ENCODE data around the gene NLRC3. TPM values are rescaled to one million over a fixed set of nuclear protein-coding genes. Genes with fewer than 3 reads are reported as not detected.

Gene NLRC3
- total and polyA plus RNA-seq, 2 donors (not counting 1 experiment from before 2014, with no cell fraction given), result 28.8 to 35.7 TPM

GRCh38 chr16:3584412-3584811 is 7.2 kb upstream of the NLRC3 start:
- Histone ChIP-seq H3K79me2 (ENCODE audit: control insufficient read depth, insufficient read depth, low read length) (no peaks in the 10 kb centered on the region), H3K4me3 (ENCODE audit: control extremely low read depth in 1 of 5, extremely low read depth in 1 of 5, insufficient read depth in 1 of 5, low read depth in 2 of 5, low read length in 4 of 5) (no peak overlapping the region), H3K9ac (ENCODE audit: low read length) (no peak overlapping the region), H2AFZ (ENCODE audit: insufficient read depth, low read depth, low read length, poor library complexity, severe bottlenecking) (no peak overlapping the region), H3K4me1 (ENCODE audit: control insufficient read depth in 2 of 2, insufficient read depth in 2 of 2, low read length in 2 of 2) (peaks cover 14 to 34% of the 10 kb centered on the region in 2 donors), H3K36me3 (replicated peaks in 1 of 2; ENCODE audit: control extremely low read depth in 1 of 2, control insufficient read depth in 1 of 2, extremely low read depth in 1 of 2, insufficient read depth in 2 of 2, low read length in 1 of 2) (peaks cover 0 to 8% of the 10 kb centered on the region in 2 experiments), H3K9me3 (ENCODE audit: control extremely low read depth in 1 of 3, control insufficient read depth in 2 of 3, insufficient read depth in 1 of 3, low read length in 2 of 3) (no peaks in the 10 kb centered on the region), H3K4me2 (replicated peaks; ENCODE audit: low read depth, low read length, poor library complexity, severe bottlenecking) (no peak overlapping the region), H3K27me3 (replicated peaks in 1 of 4; ENCODE audit: control extremely low read depth in 1 of 4, control insufficient read depth in 3 of 4, insufficient read depth in 4 of 4, low read length in 3 of 4) (no peaks in the 10 kb centered on the region), H3K27ac (ENCODE audit: low read length in 2 of 2) (no peak overlapping the region), H4K20me1 (ENCODE audit: control insufficient read depth, insufficient read depth, low read length, poor library complexity, severe bottlenecking) (no peaks in the 10 kb centered on the region)
- CTCF ChIA-PET, result no interaction called here
- Mint-ChIP-seq H3K27ac (no peak overlapping the region), H3K27me3 (no peaks in the 10 kb centered on the region), H3K4me1 (peaks cover 39% of the 10 kb centered on the region), H3K9me3 (ENCODE audit: insufficient read depth) (no peaks in the 10 kb centered on the region), H3K4me3 (no peak overlapping the region)
- TF ChIP-seq CTCF (IDR thresholded peaks at IDR 0.05), result no peak
- TF ChIP-seq EZH2 (IDR thresholded peaks at IDR 0.05; ENCODE audit: borderline replicate concordance, insufficient read depth, low read depth, low read length, poor library complexity, severe bottlenecking), result no peak
- ATAC-seq (ENCODE audit: low read depth), result no peak
- no peak for DNase-seq
- POLR2A ChIA-PET, result no interaction called here
- intact Hi-C loops (cut with micrococcal nuclease), result no loop called here
- 91% methylated on average over 3 of the region's 8 CpGs for WGBS (ENCODE audit: insufficient coverage)

DNA sequence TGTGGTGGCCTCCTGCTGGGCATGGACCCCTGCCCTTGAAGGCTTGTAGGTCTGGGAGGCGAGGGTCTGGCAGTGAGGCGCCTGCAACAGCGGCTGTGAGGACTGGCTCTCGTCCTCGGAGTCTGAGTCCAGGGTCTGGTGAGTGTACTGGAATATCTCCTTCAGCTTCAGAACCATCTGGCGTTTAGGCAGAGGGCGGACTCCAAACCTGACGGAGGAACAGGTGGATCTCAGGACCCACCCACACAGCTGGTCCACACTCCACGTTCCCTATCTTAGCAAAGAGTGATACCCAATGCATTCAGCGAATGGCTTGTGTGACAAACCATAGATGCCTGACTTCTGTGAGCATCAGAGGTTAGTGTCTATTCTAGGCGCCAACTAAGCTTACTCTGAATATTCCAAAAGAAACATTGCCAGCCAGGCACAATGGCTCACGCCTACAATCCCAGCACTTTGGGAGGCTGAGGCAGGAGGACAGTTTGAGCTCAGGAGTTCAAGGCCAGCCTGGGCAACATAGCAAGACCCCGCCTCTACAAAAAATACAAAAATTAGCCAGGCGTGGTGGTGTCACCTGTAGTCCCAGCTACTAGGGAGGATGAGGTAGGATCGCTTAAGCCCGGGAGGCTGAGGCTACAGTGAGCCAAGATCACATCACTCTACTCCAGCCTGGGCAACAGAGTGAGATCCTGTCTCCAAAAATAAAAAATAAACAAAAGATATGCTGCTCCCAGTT is 6.3 kb upstream of the NLRC3 start:
- H3K27me3 ChIP-seq (replicated peaks in 1 of 4; ENCODE audit: control extremely low read depth in 1 of 4, control insufficient read depth in 3 of 4, insufficient read depth in 4 of 4, low read length in 3 of 4), result no peaks in the 10 kb centered on the region
- ChIA-PET CTCF (interaction anchor here (0.7 kb wide), 1 partner anchor 87 kb away, joined by 3 read pairs; no protein-coding TSS in a partner anchor), POLR2A (no interaction called here)
- Mint-ChIP-seq H3K9me3 (ENCODE audit: insufficient read depth) (no peaks in the 10 kb centered on the region), H3K4me3 (no peak overlapping the region), H3K27me3 (no peaks in the 10 kb centered on the region), H3K27ac (no peak overlapping the region), H3K4me1 (peaks cover 47% of the 10 kb centered on the region)
- no peaks in the 10 kb centered on the region for H3K79me2 ChIP-seq (ENCODE audit: control insufficient read depth, insufficient read depth, low read length)
- H3K4me1 ChIP-seq (ENCODE audit: control insufficient read depth in 2 of 2, insufficient read depth in 2 of 2, low read length in 2 of 2), result peaks cover 23 to 42% of the 10 kb centered on the region in 2 donors
- no peak overlapping the region for H3K27ac ChIP-seq (ENCODE audit: low read length in 2 of 2)
- peaks cover 0 to 8% of the 10 kb centered on the region in 2 experiments for H3K36me3 ChIP-seq (replicated peaks in 1 of 2; ENCODE audit: control extremely low read depth in 1 of 2, control insufficient read depth in 1 of 2, extremely low read depth in 1 of 2, insufficient read depth in 2 of 2, low read length in 1 of 2)
- DNase-seq (no peak), ATAC-seq (ENCODE audit: low read depth) (no peak)
- 99% methylated on average over 10 of the region's 16 CpGs for WGBS (ENCODE audit: insufficient coverage)
- H3K4me3 ChIP-seq (ENCODE audit: control extremely low read depth in 1 of 5, extremely low read depth in 1 of 5, insufficient read depth in 1 of 5, low read depth in 2 of 5, low read length in 4 of 5), result no peak overlapping the region
- no peaks in the 10 kb centered on the region for H4K20me1 ChIP-seq (ENCODE audit: control insufficient read depth, insufficient read depth, low read length, poor library complexity, severe bottlenecking)
- TF ChIP-seq EZH2 (IDR thresholded peaks at IDR 0.05; ENCODE audit: borderline replicate concordance, insufficient read depth, low read depth, low read length, poor library complexity, severe bottlenecking) (no peak), CTCF (IDR thresholded peaks at IDR 0.05) (no peak)
- no peak overlapping the region for H3K9ac ChIP-seq (ENCODE audit: low read length)
- intact Hi-C loops (cut with micrococcal nuclease), result no loop called here
- no peak overlapping the region for H2AFZ ChIP-seq (ENCODE audit: insufficient read depth, low read depth, low read length, poor library complexity, severe bottlenecking)
- no peaks in the 10 kb centered on the region for H3K9me3 ChIP-seq (ENCODE audit: control extremely low read depth in 1 of 3, control insufficient read depth in 2 of 3, insufficient read depth in 1 of 3, low read length in 2 of 3)
- H3K4me2 ChIP-seq (replicated peaks; ENCODE audit: low read depth, low read length, poor library complexity, severe bottlenecking), result no peak overlapping the region
